Esophagus muscularis mucosa (tissue), 4 donors: ENCODE measurements around the gene PTPRN2. TPM values are rescaled to one million over a fixed set of nuclear protein-coding genes. Genes with fewer than 3 reads are reported as not detected.

Source experiments
- DNase-seq: peaks from one replicate; pipeline ENCODE4 v3.0.0-alpha.2; 2017; ENCODE audit errors: extremely low spot score
- H3K27ac ChIP-seq, 4 donors: fragments of 200-600 bp; sonication (generic); replicated peaks in 1 of 4; 1 replicate in 3 of 4; 2 replicates in 1 of 4; pipeline ENCODE4 v1.5.1; 2016 to 2019; ENCODE audit warnings: mild to moderate bottlenecking in 1 of 4
- H3K27me3 ChIP-seq, 4 donors: fragments of 200-600 bp; sonication (generic); one replicate each; pipeline versions ENCODE4 v1.5.1 to v1.6.0; 2016 to 2019
- H3K36me3 ChIP-seq, 4 donors: fragments of 200-600 bp; sonication (generic); one replicate each; pipeline ENCODE4 v1.5.1; 2016 to 2019
- H3K4me1 ChIP-seq, 4 donors: fragments of 200-600 bp; sonication (generic); one replicate each; pipeline ENCODE4 v1.5.1; 2016 to 2019
- H3K4me3 ChIP-seq, 4 donors: fragments of 200-600 bp; sonication (generic); 1 replicate in 2 of 4; 2 replicates in 2 of 4; pipeline ENCODE4 v1.5.1; 2016 to 2019; ENCODE audit warnings: mild to moderate bottlenecking in 4 of 4, moderate library complexity in 1 of 4
- H3K9me3 ChIP-seq, 4 donors: fragments of 200-600 bp; sonication (generic); 1 replicate in 3 of 4; 2 replicates in 1 of 4; pipeline ENCODE4 v1.5.1; 2016 to 2019
- CTCF ChIP-seq, 3 experiments: fragments of 200-600 bp in 2 of 3; fragments of 450-650 bp in 1 of 3; sonication (generic) in 2 of 3; IDR thresholded peaks; one replicate each; pipeline ENCODE4 v1.5.1; 2017 to 2019; ENCODE audit warnings: antibody characterized with exemption in 3 of 3, mild to moderate bottlenecking in 2 of 3, moderate library complexity in 1 of 3
- EP300 ChIP-seq: sonication (generic); formaldehyde crosslinking; IDR thresholded peaks from one replicate; pipeline ENCODE4 v1.6.1; 2017; ENCODE audit warnings: antibody characterized with exemption
- POLR2A ChIP-seq: fragments of 450-650 bp; IDR thresholded peaks from one replicate; pipeline ENCODE4 v1.6.1; 2017; ENCODE audit warnings: antibody characterized with exemption, moderate library complexity, mild to moderate bottlenecking, low read depth
- POLR2AphosphoS5 ChIP-seq, 2 donors: sonication (generic); formaldehyde crosslinking; IDR thresholded peaks; one replicate each; pipeline ENCODE4 v1.6.1; 2017; ENCODE audit warnings: antibody characterized with exemption in 2 of 2
- WGBS: methylation state at CpG from one replicate; pipeline ENCODE4 v1.1.5; 2018; 5-methylcytosine and 5-hydroxymethylcytosine counted together
- intact Hi-C: fragments of 100-400 bp; cut with DNase I; formaldehyde crosslinking; loops from one replicate; pipeline ENCODE4 v1.15.1; 2023
- total RNA-seq, 4 donors: library from RNA; depleted of rRNA; stranded (reverse); fragments of >200 nt; gene quantifications; one replicate each; pipeline versions ENCODE4 v1.1.0 to v1.2.1, GENCODE V29; 2016

Gene PTPRN2
- total RNA-seq, 4 donors from 2014 or later = 2.1 to 3.1 (median 3.1) TPM

GRCh38 chr7:158015403-158016179, 572.0 kb downstream of the PTPRN2 start:
- no peak for DNase-seq

GRCh38 chr7:158014976-158015375, 572.6 kb downstream of the PTPRN2 start:
- TF ChIP-seq EP300 = no peak
- TF ChIP-seq CTCF (IDR thresholded peaks at IDR 0.05) = no peak
- no peak for TF ChIP-seq POLR2AphosphoS5 (IDR thresholded peaks at IDR 0.05)
- TF ChIP-seq POLR2A = no peak
- DNase-seq = no peak
- WGBS = 75% methylated on average over 3 of the region's 3 CpGs
- Histone ChIP-seq H3K9me3 (no peaks in the 10 kb centered on the region), H3K27me3 (no peaks in the 10 kb centered on the region), H3K4me3 (no peak overlapping the region), H3K36me3 (no peaks in the 10 kb centered on the region), H3K4me1 (peaks cover 8 to 21% (median 16%) of the 10 kb centered on the region in 4 donors), H3K27ac (no peak overlapping the region)
- intact Hi-C loops = no loop called here

More at GRCh38 chr7:158015403-158016179, 572.0 kb downstream of the PTPRN2 start:
- TF ChIP-seq CTCF (IDR thresholded peaks at IDR 0.05) (no peak), EP300 (no peak), POLR2A (no peak), POLR2AphosphoS5 (IDR thresholded peaks at IDR 0.05) (no peak)
- Histone ChIP-seq H3K9me3 (no peaks in the 10 kb centered on the region), H3K27me3 (no peaks in the 10 kb centered on the region), H3K4me3 (peak overlapping the region; percentile 14 to 45 (median 36)), H3K4me1 (peaks cover 8 to 21% (median 16%) of the 10 kb centered on the region in 4 donors), H3K36me3 (no peaks in the 10 kb centered on the region), H3K27ac (peak overlapping the region in 2 of 4 donors; percentile 38 to 45)
- intact Hi-C loops = no loop called here
- WGBS = 70% methylated on average over 21 of the region's 21 CpGs

- Histone ChIP-seq H3K36me3 (no peaks in the 10 kb centered on the region), H3K4me3 (no peak overlapping the region), H3K27ac (no peak overlapping the region), H3K4me1 (peaks cover 8 to 21% (median 16%) of the 10 kb centered on the region in 4 donors), H3K27me3 (no peaks in the 10 kb centered on the region), H3K9me3 (no peaks in the 10 kb centered on the region)
- intact Hi-C loops = no loop called here
- no peak for TF ChIP-seq EP300
- no peak for TF ChIP-seq CTCF (IDR thresholded peaks at IDR 0.05)
- TF ChIP-seq POLR2AphosphoS5 (IDR thresholded peaks at IDR 0.05) = no peak
- TF ChIP-seq POLR2A = no peak
- DNase-seq = no peak
Measured at GRCh38 chr7:158013085-158013668, 574.4 kb downstream of the PTPRN2 start.

GRCh38 chr7:158011941-158012340, 575.7 kb downstream of the PTPRN2 start:
- Histone ChIP-seq H3K4me3 (peak overlapping the region in 3 of 4 donors; percentile 27 to 35 (median 30)), H3K4me1 (peaks cover 8 to 17% (median 14%) of the 10 kb centered on the region in 4 donors), H3K27ac (no peak overlapping the region), H3K36me3 (no peaks in the 10 kb centered on the region), H3K27me3 (peaks cover 0 to under 1% (median 0%) of the 10 kb centered on the region in 4 donors), H3K9me3 (no peaks in the 10 kb centered on the region)
- no peak for TF ChIP-seq EP300
- 55% methylated on average over 11 of the region's 11 CpGs for WGBS
- no peak for DNase-seq
- intact Hi-C loops = no loop called here

- no peak for DNase-seq
- intact Hi-C loops = no loop called here
- 57% methylated on average over 11 of the region's 11 CpGs for WGBS
Measured at GRCh38 chr7:158010961-158011693, 576.5 kb downstream of the PTPRN2 start.

More at GRCh38 chr7:158010961-158011693, 576.5 kb downstream of the PTPRN2 start:
- H3K4me3 ChIP-seq = peak overlapping the region; percentile 27 to 35 (median 32)
- no peak for TF ChIP-seq CTCF (IDR thresholded peaks at IDR 0.05)
- TF ChIP-seq EP300 = no peak
- TF ChIP-seq POLR2AphosphoS5 (IDR thresholded peaks at IDR 0.05) = no peak
- TF ChIP-seq POLR2A = no peak
- H3K27ac ChIP-seq = no peak overlapping the region
- peaks cover 5 to 9% (median 6%) of the 10 kb centered on the region in 4 donors for H3K4me1 ChIP-seq
- H3K36me3 ChIP-seq = no peaks in the 10 kb centered on the region
- peaks cover 0 to 9% (median 0%) of the 10 kb centered on the region in 4 donors for H3K27me3 ChIP-seq
- no peaks in the 10 kb centered on the region for H3K9me3 ChIP-seq
